ENCODE measurements around the gene NMNAT1.

GRCh38 chr1:9901148-9902059 is 41.9 kb upstream of the NMNAT1 start:
- TF ChIP-seq, protein P1, sequence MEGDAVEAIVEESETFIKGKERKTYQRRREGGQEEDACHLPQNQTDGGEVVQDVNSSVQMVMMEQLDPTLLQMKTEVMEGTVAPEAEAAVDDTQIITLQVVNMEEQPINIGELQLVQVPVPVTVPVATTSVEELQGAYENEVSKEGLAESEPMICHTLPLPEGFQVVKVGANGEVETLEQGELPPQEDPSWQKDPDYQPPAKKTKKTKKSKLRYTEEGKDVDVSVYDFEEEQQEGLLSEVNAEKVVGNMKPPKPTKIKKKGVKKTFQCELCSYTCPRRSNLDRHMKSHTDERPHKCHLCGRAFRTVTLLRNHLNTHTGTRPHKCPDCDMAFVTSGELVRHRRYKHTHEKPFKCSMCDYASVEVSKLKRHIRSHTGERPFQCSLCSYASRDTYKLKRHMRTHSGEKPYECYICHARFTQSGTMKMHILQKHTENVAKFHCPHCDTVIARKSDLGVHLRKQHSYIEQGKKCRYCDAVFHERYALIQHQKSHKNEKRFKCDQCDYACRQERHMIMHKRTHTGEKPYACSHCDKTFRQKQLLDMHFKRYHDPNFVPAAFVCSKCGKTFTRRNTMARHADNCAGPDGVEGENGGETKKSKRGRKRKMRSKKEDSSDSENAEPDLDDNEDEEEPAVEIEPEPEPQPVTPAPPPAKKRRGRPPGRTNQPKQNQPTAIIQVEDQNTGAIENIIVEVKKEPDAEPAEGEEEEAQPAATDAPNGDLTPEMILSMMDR (conservative IDR thresholded peaks at IDR 0.05 in 1 of 2, IDR thresholded peaks at IDR 0.05 in 1 of 2; ENCODE audit: low read depth in 1 of 2, low read length in 2 of 2): no peak
- no peak for TF ChIP-seq EZH2 (IDR thresholded peaks at IDR 0.05; ENCODE audit: low read length, missing control alignments)

All from fibroblast of lung (primary cell).